Measurements from ENCODE around the gene RNF114. TPM values are rescaled to one million over a fixed set of nuclear protein-coding genes. Genes with fewer than 3 reads are reported as not detected.

The RNF114 gene
- total and polyA plus RNA-seq, 7 donors = 30.8 to 104 (median 79.7) TPM

DNA sequence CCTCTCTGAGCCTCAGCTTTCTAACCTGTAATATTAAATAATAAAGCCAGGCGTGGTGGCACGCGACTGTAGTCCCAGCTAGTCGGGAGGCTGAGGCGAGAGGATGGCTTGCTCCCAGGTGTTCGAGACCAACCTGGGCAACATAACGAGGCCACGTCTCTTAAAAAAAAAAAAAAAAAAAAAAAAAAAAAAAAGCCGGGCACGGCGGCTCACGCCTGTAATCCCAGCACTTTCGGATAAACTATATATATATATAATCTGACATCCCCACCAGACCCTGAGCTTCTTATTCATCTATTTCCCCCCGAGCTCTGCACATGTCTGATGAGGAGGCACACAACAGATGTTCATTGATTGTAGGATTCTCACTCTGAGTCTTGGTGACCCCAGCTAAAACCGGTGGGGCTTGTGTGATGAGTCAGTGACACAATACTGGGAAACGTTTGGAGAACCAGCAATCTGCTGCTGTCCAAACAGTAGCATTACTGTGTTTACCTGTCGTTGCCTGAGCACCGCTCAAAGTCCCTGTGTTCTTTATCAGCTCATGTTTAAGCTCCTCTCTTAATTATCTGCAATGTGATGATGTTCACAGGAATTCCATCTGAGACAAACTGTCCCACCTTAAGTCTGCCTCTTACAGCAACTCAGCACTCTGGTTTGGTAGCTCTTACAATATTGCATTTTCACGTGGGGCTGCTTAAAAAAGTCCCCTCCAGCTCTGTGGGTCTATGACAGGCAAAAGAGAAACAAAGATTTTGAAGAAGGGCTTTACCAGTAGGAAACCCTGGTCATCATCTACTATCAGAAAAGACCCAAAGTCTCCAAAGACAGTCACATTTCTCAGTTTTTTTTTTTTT lies 19.8 kb upstream of the RNF114 start:
- Histone ChIP-seq H3K4me3 (peak overlapping the region; percentile 92), H3K9me3 (no peaks in the 10 kb centered on the region), H3K27ac (peak overlapping the region; percentile 99), H3K27me3 (ENCODE audit: insufficient read depth in 3 of 3, low read length in 2 of 3) (no peaks in the 10 kb centered on the region), H3K36me3 (ENCODE audit: insufficient read depth in 1 of 2, low read depth in 1 of 2) (peaks cover 0 to 5% of the 10 kb centered on the region in 2 donors), H3K4me1 (peaks cover 32% of the 10 kb centered on the region)
- DNase-seq (no peak), ATAC-seq (peak in 1 of 4 donors; percentile 2)
- 44 to 51% (median 49%) methylated on average over 18 to 19 of the region's 19 CpGs for WGBS, 3 donors
- TF ChIP-seq, protein P1, sequence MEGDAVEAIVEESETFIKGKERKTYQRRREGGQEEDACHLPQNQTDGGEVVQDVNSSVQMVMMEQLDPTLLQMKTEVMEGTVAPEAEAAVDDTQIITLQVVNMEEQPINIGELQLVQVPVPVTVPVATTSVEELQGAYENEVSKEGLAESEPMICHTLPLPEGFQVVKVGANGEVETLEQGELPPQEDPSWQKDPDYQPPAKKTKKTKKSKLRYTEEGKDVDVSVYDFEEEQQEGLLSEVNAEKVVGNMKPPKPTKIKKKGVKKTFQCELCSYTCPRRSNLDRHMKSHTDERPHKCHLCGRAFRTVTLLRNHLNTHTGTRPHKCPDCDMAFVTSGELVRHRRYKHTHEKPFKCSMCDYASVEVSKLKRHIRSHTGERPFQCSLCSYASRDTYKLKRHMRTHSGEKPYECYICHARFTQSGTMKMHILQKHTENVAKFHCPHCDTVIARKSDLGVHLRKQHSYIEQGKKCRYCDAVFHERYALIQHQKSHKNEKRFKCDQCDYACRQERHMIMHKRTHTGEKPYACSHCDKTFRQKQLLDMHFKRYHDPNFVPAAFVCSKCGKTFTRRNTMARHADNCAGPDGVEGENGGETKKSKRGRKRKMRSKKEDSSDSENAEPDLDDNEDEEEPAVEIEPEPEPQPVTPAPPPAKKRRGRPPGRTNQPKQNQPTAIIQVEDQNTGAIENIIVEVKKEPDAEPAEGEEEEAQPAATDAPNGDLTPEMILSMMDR (IDR thresholded peaks at IDR 0.05) = no peak
- intact Hi-C loops (cut with DNase I) = no loop called here

DNA sequence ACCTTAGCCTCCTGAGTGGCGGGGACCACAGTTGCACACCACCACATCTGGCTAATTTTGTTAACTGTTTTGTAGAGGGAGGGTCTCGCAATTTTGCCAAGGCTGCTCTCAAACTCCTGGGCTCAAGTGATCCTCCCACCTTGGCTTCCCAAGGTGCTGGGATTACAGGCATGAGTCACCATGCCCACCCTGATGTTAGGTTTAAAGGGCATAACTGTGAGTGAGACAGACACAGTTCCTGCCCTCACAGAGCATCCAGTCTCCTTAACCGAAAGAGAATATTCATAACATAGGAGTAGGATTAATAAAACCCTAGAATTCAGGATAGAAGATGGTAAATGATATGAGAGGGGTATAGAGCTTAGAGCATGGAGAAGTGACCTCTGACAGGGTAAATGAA lies 17.8 kb upstream of the RNF114 start:
- no peak overlapping the region for H3K4me3 ChIP-seq
- TF ChIP-seq, protein P1 (IDR thresholded peaks at IDR 0.05) = no peak
- H3K27me3 ChIP-seq (ENCODE audit: insufficient read depth in 3 of 3, low read length in 2 of 3) = no peaks in the 10 kb centered on the region
- H3K4me1 ChIP-seq = peaks cover 11% of the 10 kb centered on the region
- H3K9me3 ChIP-seq = no peaks in the 10 kb centered on the region
- 87 to 92% (median 90%) methylated on average over 3 of the region's 3 CpGs for WGBS, 3 donors
- no peaks in the 10 kb centered on the region for H3K36me3 ChIP-seq (ENCODE audit: insufficient read depth in 1 of 2, low read depth in 1 of 2)
- DNase-seq (no peak), ATAC-seq (no peak)
- intact Hi-C loops (cut with DNase I) = no loop called here
- no peak overlapping the region for H3K27ac ChIP-seq

DNA sequence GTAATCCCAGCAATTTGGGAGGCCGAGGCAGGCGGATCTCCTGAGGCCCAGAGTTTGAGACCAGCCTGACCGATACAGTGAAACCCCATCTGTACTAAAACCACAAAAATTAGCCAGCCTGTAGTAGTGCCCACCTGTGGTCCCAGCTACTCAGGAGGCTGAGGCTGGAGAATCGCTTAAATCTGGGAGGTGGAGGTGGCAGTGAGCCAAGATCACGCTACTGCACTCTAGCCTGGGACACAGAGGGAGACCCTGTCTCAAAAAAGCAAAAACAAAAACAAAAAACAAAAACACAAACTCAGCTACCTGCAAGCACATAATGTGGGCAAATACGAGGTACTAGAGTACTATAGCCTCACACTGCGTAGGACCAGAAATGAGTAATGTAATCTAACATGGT lies 17.2 kb upstream of the RNF114 start:
- 60 to 70% (median 69%) methylated on average over 7 of the region's 7 CpGs for WGBS, 3 donors

DNA sequence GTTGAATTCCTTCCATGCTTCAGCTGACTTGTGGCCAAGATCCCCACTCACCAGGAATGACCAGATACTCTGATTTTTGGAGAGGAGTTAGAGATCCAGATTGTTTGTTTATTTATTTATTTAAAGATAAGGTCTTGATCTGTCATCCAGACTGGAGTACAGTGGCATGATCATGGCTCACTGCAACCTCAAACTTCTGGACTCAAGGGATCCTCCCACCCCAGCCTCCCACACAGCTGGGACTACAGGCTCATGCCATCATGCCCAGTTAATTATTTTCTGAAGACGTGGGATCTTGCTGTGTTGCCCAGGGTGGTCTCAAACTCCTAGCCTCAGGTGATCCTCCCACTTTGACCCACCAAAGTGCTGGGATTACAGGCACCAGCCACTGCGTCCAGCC lies 16.7 kb upstream of the RNF114 start:
- Histone ChIP-seq H3K4me3 (no peak overlapping the region), H3K4me1 (peaks cover 1% of the 10 kb centered on the region), H3K36me3 (ENCODE audit: insufficient read depth in 1 of 2, low read depth in 1 of 2) (no peaks in the 10 kb centered on the region), H3K9me3 (no peaks in the 10 kb centered on the region), H3K27me3 (ENCODE audit: insufficient read depth in 3 of 3, low read length in 2 of 3) (no peaks in the 10 kb centered on the region), H3K27ac (no peak overlapping the region)
- no peak for DNase-seq
- intact Hi-C loops (cut with DNase I) = no loop called here
- ATAC-seq = no peak
- TF ChIP-seq, protein P1 (IDR thresholded peaks at IDR 0.05) = no peak
- 73 to 82% (median 80%) methylated on average over 2 of the region's 2 CpGs for whole genome bisulfite sequencing, 3 donors

More for the DNA sequence above, 17.2 kb upstream of the RNF114 start:
- intact Hi-C loops (cut with DNase I) = no loop called here
- no peak overlapping the region for H3K27ac ChIP-seq
- H3K4me3 ChIP-seq = no peak overlapping the region
- H3K4me1 ChIP-seq = peaks cover 6% of the 10 kb centered on the region
- TF ChIP-seq, protein P1 (IDR thresholded peaks at IDR 0.05) = no peak
- no peak for DNase-seq
- no peaks in the 10 kb centered on the region for H3K36me3 ChIP-seq (ENCODE audit: insufficient read depth in 1 of 2, low read depth in 1 of 2)
- ATAC-seq = no peak
- no peaks in the 10 kb centered on the region for H3K9me3 ChIP-seq
- no peaks in the 10 kb centered on the region for H3K27me3 ChIP-seq (ENCODE audit: insufficient read depth in 3 of 3, low read length in 2 of 3)

All from psoas muscle (tissue), 8 donors.